ENCODE results near the gene RAB3IL1.

The RAB3IL1 gene

GRCh38 chr11:61919705-61920631 lies 2.6 kb upstream of the RAB3IL1 start:
- DNase-seq (ENCODE audit: insufficient read length, low spot score) (no peak), FAIRE-seq (no peak)
- no peak for TF ChIP-seq POLR2A (IDR thresholded peaks at IDR 0.05; ENCODE audit: low read depth, low read length)

GRCh38 chr11:61918938-61919704 lies 1.8 kb upstream of the RAB3IL1 start:
- DNase-seq (ENCODE audit: insufficient read length, low spot score) = no peak
- no peak for FAIRE-seq
- TF ChIP-seq POLR2A (IDR thresholded peaks at IDR 0.05; ENCODE audit: low read depth, low read length) = no peak

DNA sequence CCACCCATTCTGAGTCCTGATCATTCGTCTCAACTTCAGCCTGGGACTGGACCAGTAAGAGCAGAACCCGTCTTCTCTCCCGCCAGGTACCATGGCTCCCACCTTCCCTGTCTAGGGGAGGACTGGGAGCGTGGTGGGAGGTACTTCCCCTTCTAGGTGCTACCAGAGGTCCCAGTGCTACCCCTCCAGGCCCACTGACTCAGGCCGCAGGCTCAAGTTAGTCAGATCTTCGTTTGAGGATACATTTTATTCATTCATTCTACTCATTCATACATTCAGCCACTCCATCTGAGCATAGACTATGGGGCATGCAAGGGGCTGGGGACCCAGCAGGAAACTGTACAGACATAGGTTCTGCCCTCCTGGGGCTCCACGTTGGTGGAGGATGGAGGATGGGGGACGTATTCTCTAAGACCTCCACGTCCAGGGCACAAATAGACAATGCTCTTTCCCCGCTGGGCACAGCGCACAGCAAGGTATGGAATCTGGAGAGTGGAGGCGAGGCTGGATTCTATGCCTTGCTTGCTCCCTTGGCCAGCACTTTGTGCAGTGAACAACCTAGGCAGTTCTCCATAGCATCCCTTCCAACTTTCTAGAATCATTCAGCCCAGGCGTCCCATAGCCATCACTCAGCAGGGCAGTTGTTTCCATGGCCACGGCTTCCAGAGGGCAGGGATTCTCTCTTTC lies 1.0 kb upstream of the RAB3IL1 start:
- no peak for TF ChIP-seq POLR2A (IDR thresholded peaks at IDR 0.05; ENCODE audit: low read depth, low read length)
- no peak for DNase-seq (ENCODE audit: insufficient read length, low spot score)
- FAIRE-seq = no peak

DNA sequence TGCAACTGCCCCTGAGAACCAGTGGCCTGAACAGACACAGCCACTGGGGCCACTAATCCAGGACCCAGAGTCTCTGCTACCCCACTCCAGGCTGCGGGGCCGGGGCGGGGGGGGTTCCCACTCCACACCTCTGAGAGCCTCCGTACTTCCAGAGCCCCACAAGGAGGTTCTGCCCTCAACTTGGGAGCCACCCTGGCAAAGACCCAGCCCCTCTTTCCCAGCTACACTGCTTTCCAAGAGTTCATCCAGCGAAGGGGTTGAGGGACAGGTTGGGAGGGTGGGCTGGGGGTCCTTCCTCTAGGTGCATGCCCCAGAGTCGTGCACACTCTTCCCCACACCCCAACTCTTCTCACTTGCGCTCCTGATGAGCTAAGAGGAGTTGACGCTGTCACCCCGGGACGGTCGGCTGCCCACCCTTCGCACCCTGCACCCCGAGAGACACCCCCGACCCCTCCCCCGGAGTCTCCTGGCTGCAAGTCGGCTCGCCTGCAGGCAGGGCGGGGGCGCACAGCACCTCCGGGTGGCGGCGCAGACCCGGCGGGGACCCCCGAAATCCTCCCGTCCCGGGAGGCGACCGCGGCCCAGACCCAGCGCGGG lies 531 bp downstream of the RAB3IL1 start:
- TF ChIP-seq POLR2A (IDR thresholded peaks at IDR 0.05; ENCODE audit: low read depth, low read length) = no peak
- no peak for DNase-seq (ENCODE audit: insufficient read length, low spot score)
- no peak for FAIRE-seq

GRCh38 chr11:61914471-61915171 lies 2.7 kb downstream of the RAB3IL1 start:
- no peak for FAIRE-seq

DNA sequence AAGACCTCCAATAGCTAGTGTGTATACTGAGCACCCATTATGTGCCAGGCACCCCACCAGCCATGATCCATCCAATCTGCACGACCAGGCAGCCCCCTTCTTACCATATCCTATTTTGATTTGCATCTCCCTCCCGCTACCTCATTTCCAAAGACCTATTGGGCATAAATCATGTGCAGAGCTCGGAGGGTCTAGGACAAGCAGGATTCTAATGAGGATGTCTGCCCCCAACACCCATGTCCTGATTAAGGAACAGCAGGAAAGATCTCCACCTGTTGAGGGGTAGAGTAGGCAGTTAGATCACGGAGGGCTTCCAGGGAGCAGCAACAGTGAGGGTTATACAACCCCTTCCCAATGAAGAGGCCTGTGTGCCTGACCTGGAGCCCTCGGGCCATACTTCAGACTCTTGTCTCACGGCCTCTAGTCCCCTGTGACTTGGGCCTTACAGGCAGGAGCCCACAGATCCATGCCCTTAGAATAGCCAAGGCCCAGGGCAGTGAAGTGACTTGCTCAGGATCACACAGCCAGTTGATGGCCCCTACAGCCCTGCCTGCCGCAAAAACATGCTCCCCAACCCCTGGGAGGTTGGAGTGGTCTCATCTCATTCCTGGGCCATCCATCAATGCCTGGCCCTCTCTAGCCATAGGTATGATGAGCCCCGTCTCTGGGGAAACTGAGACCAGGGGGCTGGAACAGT lies 3.5 kb downstream of the RAB3IL1 start:
- DNase-seq (ENCODE audit: insufficient read length, low spot score) = no peak
- TF ChIP-seq POLR2A (IDR thresholded peaks at IDR 0.05; ENCODE audit: low read depth, low read length) = no peak
- FAIRE-seq = no peak

More at GRCh38 chr11:61914471-61915171, 2.7 kb downstream of the RAB3IL1 start:
- no peak for TF ChIP-seq POLR2A (IDR thresholded peaks at IDR 0.05; ENCODE audit: low read depth, low read length)
- DNase-seq (ENCODE audit: insufficient read length, low spot score) = no peak

GRCh38 chr11:61912991-61913698 lies 4.2 kb downstream of the RAB3IL1 start:
- FAIRE-seq (no peak), DNase-seq (ENCODE audit: insufficient read length, low spot score) (no peak)
- TF ChIP-seq POLR2A (IDR thresholded peaks at IDR 0.05; ENCODE audit: low read depth, low read length) = no peak

DNA sequence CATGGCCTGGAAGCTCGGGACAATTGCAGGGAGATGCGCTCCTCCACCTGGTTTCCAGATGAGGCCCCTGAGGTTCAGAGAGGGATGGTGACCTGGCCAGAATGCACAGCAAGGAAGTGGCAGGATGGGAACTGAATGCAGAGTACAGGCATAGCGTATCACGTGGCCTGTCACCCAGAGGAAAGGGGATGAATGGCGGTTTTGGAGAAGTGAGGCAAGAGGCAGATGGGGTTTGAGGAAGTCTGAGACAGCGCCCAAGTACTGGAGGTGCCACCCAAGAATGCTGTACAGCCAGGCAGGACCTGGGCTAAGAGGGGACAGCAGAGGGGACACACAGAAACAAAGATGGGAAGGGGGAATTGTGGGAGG lies 4.9 kb downstream of the RAB3IL1 start:
- DNase-seq (ENCODE audit: insufficient read length, low spot score) = no peak
- no peak for FAIRE-seq
- TF ChIP-seq POLR2A (IDR thresholded peaks at IDR 0.05; ENCODE audit: low read depth, low read length) = no peak

DNA sequence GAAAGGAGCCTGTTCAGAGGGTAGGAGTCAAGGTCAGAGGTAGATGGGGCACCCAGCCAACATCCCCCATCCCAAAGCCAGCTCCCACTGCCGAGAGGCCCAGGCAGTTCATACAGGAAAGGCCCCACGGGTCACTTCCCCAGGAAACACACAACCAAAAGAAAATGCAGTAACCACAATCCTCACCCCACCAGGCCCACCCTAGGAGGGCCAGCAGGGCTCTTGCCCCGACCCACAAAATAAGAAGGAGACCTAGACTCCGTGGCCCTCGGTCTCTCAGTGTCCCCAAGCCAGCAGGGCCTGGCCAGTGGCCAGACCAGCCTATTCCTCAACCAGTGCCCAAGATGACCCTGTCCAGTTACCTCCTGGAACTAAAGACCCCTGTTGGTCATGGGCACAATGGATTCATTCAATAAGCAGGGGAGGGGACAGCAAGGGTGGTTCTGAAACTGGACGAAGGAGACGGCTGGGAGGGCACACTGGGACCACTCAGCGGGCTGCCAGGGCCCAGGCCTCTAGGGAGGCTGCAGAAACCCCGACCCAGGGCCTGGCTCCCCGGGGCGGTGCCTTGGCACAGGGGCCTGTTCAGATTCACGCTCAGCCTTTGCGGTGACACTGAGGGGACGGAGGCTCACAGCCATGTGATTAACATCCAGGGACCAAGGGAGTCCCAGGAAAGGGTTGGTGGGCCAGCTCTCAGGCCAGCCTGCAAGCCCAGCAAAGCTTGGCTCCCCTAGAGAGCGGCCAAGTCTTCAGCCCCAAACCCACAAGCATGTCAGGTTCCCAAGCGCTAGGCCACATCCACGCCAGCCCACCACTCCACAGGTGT lies 5.5 kb downstream of the RAB3IL1 start:
- no peak for TF ChIP-seq POLR2A (IDR thresholded peaks at IDR 0.05; ENCODE audit: low read depth, low read length)
- FAIRE-seq (no peak), DNase-seq (ENCODE audit: insufficient read length, low spot score) (no peak)

DNA sequence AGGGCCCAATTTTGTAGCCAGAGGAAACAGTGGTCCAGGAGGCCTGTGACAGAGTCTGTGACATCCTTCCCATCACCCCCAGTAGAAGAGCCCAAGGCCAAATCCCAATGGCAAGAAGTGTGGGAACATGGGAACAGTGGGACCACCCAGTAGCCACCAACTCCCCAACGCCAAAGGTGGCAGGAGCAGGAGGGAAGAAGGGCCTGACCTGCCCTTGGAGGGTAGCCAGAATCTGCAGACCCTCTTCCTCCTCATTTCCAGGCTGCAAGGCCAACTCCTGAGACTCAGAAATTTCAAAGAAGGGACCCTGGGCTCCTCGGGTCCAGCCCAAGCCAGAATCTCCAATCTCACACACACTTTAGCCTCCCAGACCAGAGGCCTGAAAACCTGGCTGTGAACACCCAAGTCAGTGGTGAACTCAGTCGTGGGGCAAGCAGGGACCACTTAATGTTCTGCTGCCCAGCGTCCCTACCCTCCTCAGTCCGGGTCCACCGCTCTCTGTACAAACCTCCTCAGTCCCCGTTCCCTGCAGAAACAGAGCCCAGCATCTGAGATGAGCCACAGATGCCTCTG lies 6.2 kb downstream of the RAB3IL1 start:
- no peak for TF ChIP-seq POLR2A (IDR thresholded peaks at IDR 0.05; ENCODE audit: low read depth, low read length)
- FAIRE-seq (no peak), DNase-seq (ENCODE audit: insufficient read length, low spot score) (no peak)
